ENCODE measurements around the gene ANTKMT. TPM values are rescaled to one million over a fixed set of nuclear protein-coding genes. Genes with fewer than 3 reads are reported as not detected.

ANTKMT gene
- polyA plus RNA-seq, 4 donors: 23.0 to 55.5 (median 38.1) TPM

DNA sequence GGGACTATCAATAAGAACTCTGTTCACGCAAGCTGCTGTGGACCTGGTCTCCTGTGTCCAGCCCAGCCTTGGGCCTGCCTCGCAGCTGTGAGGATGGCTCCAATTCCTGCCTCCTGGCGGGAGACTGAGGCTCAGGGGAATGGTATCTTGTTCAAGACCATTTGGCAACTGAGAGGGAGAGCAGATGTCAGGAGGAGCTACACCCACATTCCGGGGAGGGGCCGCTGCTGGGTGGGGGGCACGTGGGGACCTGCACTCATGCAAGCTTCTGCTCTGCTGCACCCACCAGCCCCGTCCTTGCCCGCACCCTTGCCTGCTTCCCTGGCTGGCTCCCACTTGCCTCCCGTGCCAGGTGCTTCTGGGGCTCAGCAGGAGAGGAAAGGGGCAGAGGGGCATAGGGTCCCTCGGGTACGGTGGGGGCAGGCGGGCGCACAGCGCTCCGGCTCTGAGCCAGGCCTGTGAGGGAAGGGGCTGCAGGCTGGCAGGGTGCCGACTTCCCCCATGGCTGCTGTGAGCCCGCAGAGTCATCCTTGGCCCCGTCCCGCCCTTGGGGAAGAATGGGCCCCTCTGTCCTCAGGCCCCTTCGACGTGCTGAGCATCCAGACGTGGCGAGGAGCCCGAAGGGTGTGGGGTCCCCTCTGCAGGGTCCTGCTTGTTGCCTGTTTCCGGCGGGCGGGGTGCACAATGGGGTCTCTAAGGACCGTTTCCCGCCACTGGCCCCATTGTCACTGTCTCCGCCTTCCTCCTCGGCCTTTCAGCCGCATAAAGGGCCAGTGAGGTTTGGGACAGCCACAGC lies 3.3 kb upstream of the ANTKMT start:
- WGBS, 3 donors: 66 to 75% (median 72%) methylated on average over 24 to 32 of the region's 32 CpGs
- Histone ChIP-seq H3K27me3 (ENCODE audit: control insufficient read depth in 3 of 3, insufficient read depth in 3 of 3, low read length in 3 of 3) (peaks cover 0 to 27% (median 3%) of the 10 kb centered on the region in 3 donors), H3K36me3 (ENCODE audit: control insufficient read depth in 3 of 3, insufficient read depth in 2 of 3, low read depth in 1 of 3, low read length in 3 of 3) (peaks cover 0 to 10% (median 0%) of the 10 kb centered on the region in 3 donors), H3K9me3 (ENCODE audit: control insufficient read depth in 2 of 2, insufficient read depth in 1 of 2, low read depth in 1 of 2, low read length in 1 of 2) (peaks cover 3 to 8% of the 10 kb centered on the region in 2 donors), H3K4me1 (ENCODE audit: control insufficient read depth in 3 of 3, insufficient read depth in 2 of 3, low read depth in 1 of 3, low read length in 2 of 3) (peaks cover 9 to 38% (median 12%) of the 10 kb centered on the region in 3 donors), H3K4me3 (ENCODE audit: low read depth in 1 of 3, low read length in 3 of 3) (no peak overlapping the region), H3K27ac (ENCODE audit: low read depth in 1 of 3, low read length in 2 of 3) (no peak overlapping the region)
- DNase-seq (no peak), FAIRE-seq (no peak)

DNA sequence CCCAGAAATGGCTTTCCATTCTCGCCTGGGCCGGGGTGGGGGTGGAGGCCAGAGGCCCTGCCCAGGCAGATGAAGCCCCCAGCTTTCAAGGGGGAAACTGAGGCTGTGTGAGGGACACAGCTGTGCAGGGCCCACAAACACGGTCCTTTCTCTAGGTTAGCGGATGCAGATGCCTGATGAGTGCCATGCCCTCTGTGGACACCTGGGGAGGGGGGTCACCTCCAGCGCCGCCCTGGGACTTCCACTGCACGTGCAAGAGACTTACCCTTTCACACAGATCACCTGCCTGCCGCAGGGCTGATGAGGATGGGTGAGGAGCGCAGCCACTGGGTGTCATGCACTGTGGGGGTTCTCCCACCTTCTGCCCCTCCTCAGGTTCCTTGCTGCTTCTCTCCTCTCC lies 2.6 kb upstream of the ANTKMT start:
- Histone ChIP-seq H3K27ac (ENCODE audit: low read depth in 1 of 3, low read length in 2 of 3) (no peak overlapping the region), H3K4me3 (ENCODE audit: low read depth in 1 of 3, low read length in 3 of 3) (no peak overlapping the region), H3K27me3 (ENCODE audit: control insufficient read depth in 3 of 3, insufficient read depth in 3 of 3, low read length in 3 of 3) (peaks cover 0 to 27% (median 3%) of the 10 kb centered on the region in 3 donors), H3K4me1 (ENCODE audit: control insufficient read depth in 3 of 3, insufficient read depth in 2 of 3, low read depth in 1 of 3, low read length in 2 of 3) (peaks cover 9 to 38% (median 12%) of the 10 kb centered on the region in 3 donors), H3K36me3 (ENCODE audit: control insufficient read depth in 3 of 3, insufficient read depth in 2 of 3, low read depth in 1 of 3, low read length in 3 of 3) (peaks cover 0 to 18% (median 0%) of the 10 kb centered on the region in 3 donors), H3K9me3 (ENCODE audit: control insufficient read depth in 2 of 2, insufficient read depth in 1 of 2, low read depth in 1 of 2, low read length in 1 of 2) (peaks cover 3 to 8% of the 10 kb centered on the region in 2 donors)
- FAIRE-seq (no peak), DNase-seq (no peak)
- 75 to 91% (median 77%) methylated on average over 9 of the region's 9 CpGs for WGBS, 3 donors

DNA sequence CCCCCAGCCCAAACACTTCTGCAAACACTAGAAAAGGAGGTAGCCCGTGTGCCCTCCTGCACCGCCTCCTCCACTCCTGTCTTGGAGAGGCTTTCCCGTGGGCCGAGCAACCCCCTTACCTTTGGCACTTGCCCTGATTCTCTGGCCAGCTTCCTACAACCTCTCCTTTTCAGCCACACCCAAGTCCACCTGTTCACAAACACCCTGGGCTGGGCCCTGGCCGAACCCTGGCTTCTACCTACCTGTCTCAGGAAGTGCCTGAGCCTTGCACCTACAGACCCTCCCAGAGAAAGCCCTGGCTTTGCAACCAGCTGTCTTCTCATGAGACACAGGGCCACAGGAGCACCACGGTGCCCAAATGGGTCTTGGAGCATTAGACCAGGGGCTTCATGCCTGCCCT lies 2.0 kb upstream of the ANTKMT start:
- H3K9me3 ChIP-seq (ENCODE audit: control insufficient read depth in 2 of 2, insufficient read depth in 1 of 2, low read depth in 1 of 2, low read length in 1 of 2): peaks cover 3 to 8% of the 10 kb centered on the region in 2 donors
- peak in 1 of 2 donors; percentile 63 for DNase-seq

DNA sequence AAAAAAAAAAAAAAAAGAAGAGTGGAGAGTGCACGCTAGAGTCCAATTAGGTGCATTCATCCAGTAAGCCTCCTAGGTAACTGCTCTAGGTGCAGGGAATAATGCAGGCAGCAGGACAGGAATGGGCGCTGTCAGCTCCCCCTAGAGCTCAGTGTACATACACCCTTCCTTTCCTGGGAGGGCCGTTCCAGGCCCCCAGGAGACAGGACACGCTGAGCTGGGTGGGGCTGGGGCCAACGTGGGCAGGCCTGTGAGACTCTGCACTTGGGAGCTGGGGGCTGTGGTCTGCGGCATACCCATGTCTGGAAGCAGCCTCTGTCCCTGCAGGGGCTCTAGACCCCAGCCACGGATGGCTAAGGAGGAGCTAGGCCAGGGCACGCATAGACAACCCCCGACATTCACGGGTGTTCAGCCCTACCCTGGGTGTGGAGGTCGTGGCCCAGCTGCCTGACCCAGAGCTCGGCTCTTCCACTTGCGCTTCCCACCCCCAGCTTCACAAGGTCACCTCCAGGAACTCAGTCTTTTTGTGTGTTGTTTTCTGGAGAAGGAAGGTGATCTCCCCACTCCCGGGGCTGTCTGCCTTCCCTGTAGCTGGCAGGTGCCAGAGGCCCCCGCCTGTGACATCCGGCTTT lies 1.0 kb upstream of the ANTKMT start:
- Histone ChIP-seq H3K4me3 (ENCODE audit: low read depth in 1 of 3, low read length in 3 of 3) (peak overlapping the region in 2 of 3 donors; percentile 62 to 63), H3K27ac (ENCODE audit: low read depth in 1 of 3, low read length in 2 of 3) (peak overlapping the region in 2 of 3 donors; percentile 41 to 77), H3K9me3 (ENCODE audit: control insufficient read depth in 2 of 2, insufficient read depth in 1 of 2, low read depth in 1 of 2, low read length in 1 of 2) (peaks cover 3 to 8% of the 10 kb centered on the region in 2 donors), H3K27me3 (ENCODE audit: control insufficient read depth in 3 of 3, insufficient read depth in 3 of 3, low read length in 3 of 3) (peaks cover 0 to 14% (median 2%) of the 10 kb centered on the region in 3 donors), H3K4me1 (ENCODE audit: control insufficient read depth in 3 of 3, insufficient read depth in 2 of 3, low read depth in 1 of 3, low read length in 2 of 3) (peaks cover 6 to 33% (median 12%) of the 10 kb centered on the region in 3 donors), H3K36me3 (ENCODE audit: control insufficient read depth in 3 of 3, insufficient read depth in 2 of 3, low read depth in 1 of 3, low read length in 3 of 3) (peaks cover 0 to 22% (median 0%) of the 10 kb centered on the region in 3 donors)
- WGBS, 3 donors: 7 to 11% (median 8%) methylated on average over 15 to 16 of the region's 16 CpGs
- DNase-seq: no peak
- FAIRE-seq: no peak

More for the DNA sequence above, 2.0 kb upstream of the ANTKMT start:
- Histone ChIP-seq H3K27ac (ENCODE audit: low read depth in 1 of 3, low read length in 2 of 3) (no peak overlapping the region), H3K27me3 (ENCODE audit: control insufficient read depth in 3 of 3, insufficient read depth in 3 of 3, low read length in 3 of 3) (peaks cover 0 to 22% (median 3%) of the 10 kb centered on the region in 3 donors), H3K4me1 (ENCODE audit: control insufficient read depth in 3 of 3, insufficient read depth in 2 of 3, low read depth in 1 of 3, low read length in 2 of 3) (peaks cover 9 to 38% (median 12%) of the 10 kb centered on the region in 3 donors), H3K36me3 (ENCODE audit: control insufficient read depth in 3 of 3, insufficient read depth in 2 of 3, low read depth in 1 of 3, low read length in 3 of 3) (peaks cover 0 to 22% (median 0%) of the 10 kb centered on the region in 3 donors), H3K4me3 (ENCODE audit: low read depth in 1 of 3, low read length in 3 of 3) (no peak overlapping the region)
- no peak for FAIRE-seq
- 26 to 65% (median 42%) methylated on average over 6 of the region's 6 CpGs for WGBS, 3 donors

DNA sequence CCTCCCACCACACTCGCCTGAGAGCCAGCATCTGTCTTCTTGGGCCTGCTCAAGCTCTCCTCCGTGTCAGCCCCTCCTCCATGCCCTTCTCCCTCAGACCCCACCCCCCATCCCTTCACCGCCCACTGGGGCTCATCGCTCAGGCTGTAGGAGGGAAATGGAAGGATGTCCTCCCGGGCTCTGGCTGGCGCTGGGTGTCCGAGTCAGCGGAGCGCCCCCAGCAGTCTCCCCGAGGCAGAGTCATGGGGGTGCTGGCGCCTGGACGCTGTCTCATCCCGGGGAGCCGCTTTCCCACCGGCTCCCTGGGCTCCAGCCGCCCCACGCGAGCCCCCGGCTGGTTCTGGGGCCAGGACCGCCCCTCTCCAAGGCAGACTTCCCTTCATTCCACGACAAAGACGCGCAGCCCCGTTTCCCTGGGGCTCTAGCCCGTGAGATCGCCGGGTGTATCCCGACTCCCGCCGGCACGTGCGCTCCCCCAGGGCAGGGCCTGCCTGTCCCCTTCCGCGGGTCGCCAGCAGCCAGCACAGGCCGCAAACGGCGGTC lies 428 bp upstream of the ANTKMT start:
- Histone ChIP-seq H3K27me3 (ENCODE audit: control insufficient read depth in 3 of 3, insufficient read depth in 3 of 3, low read length in 3 of 3) (peaks cover 0 to 15% (median 5%) of the 10 kb centered on the region in 3 donors), H3K4me3 (ENCODE audit: low read depth in 1 of 3, low read length in 3 of 3) (peak overlapping the region; percentile 31 to 63 (median 62)), H3K27ac (ENCODE audit: low read depth in 1 of 3, low read length in 2 of 3) (peak overlapping the region; percentile 74 to 78 (median 77)), H3K4me1 (ENCODE audit: control insufficient read depth in 3 of 3, insufficient read depth in 2 of 3, low read depth in 1 of 3, low read length in 2 of 3) (peaks cover 6 to 33% (median 12%) of the 10 kb centered on the region in 3 donors), H3K36me3 (ENCODE audit: control insufficient read depth in 3 of 3, insufficient read depth in 2 of 3, low read depth in 1 of 3, low read length in 3 of 3) (peaks cover 0 to 22% (median 0%) of the 10 kb centered on the region in 3 donors), H3K9me3 (ENCODE audit: control insufficient read depth in 2 of 2, insufficient read depth in 1 of 2, low read depth in 1 of 2, low read length in 1 of 2) (peaks cover 3 to 8% of the 10 kb centered on the region in 2 donors)
- 0 to 1% (median 0%) methylated on average over 31 to 38 of the region's 38 CpGs for WGBS, 3 donors
- no peak for FAIRE-seq
- peak in 1 of 2 donors; percentile 60 for DNase-seq

DNA sequence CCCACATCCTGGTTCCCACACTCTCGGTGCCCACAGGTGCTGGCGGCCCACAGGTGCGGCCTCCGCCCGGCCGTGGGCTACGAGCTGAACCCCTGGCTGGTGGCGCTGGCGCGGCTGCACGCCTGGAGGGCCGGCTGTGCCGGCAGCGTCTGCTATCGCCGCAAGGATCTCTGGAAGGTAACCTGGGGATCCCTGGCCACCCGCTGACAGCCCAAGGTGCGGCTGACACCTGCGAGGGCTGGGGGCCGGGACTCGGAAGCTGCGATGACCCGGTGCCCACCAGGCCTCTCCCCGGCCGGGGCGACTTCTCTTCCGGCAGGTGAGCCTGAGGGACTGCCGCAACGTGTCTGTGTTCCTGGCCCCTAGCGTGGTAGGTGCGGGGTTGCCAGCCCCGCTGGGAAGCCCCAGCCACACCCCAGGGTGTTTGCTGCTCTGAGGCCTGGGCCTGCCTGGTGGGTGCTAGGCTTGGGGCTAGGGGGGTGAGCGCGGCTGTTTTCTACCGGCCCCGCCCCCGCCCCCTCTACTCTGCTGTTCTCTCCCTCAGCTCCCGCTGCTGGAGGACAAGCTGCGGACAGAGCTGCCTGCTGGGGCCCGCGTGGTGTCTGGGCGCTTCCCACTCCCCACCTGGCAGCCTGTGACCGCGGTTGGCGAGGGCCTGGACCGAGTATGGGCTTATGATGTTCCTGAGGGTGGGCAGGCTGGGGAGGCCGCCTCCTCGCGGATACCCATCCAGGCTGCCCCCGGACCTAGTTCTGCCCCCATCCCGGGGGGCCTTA lies 1.0 kb downstream of the ANTKMT start:
- peaks cover 3 to 8% of the 10 kb centered on the region in 2 donors for H3K9me3 ChIP-seq (ENCODE audit: control insufficient read depth in 2 of 2, insufficient read depth in 1 of 2, low read depth in 1 of 2, low read length in 1 of 2)
- 82 to 89% (median 82%) methylated on average over 41 to 51 of the region's 51 CpGs for WGBS, 3 donors
- H3K4me3 ChIP-seq (ENCODE audit: low read depth in 1 of 3, low read length in 3 of 3): peak overlapping the region in 1 of 3 donors; percentile 62
- peaks cover 0 to 15% (median 8%) of the 10 kb centered on the region in 3 donors for H3K27me3 ChIP-seq (ENCODE audit: control insufficient read depth in 3 of 3, insufficient read depth in 3 of 3, low read length in 3 of 3)
- DNase-seq (no peak), FAIRE-seq (no peak)
- peak overlapping the region; percentile 42 to 78 (median 50) for H3K27ac ChIP-seq (ENCODE audit: low read depth in 1 of 3, low read length in 2 of 3)
- H3K36me3 ChIP-seq (ENCODE audit: control insufficient read depth in 3 of 3, insufficient read depth in 2 of 3, low read depth in 1 of 3, low read length in 3 of 3): peaks cover 0 to 22% (median 0%) of the 10 kb centered on the region in 3 donors
- peaks cover 6 to 31% (median 12%) of the 10 kb centered on the region in 3 donors for H3K4me1 ChIP-seq (ENCODE audit: control insufficient read depth in 3 of 3, insufficient read depth in 2 of 3, low read depth in 1 of 3, low read length in 2 of 3)

DNA sequence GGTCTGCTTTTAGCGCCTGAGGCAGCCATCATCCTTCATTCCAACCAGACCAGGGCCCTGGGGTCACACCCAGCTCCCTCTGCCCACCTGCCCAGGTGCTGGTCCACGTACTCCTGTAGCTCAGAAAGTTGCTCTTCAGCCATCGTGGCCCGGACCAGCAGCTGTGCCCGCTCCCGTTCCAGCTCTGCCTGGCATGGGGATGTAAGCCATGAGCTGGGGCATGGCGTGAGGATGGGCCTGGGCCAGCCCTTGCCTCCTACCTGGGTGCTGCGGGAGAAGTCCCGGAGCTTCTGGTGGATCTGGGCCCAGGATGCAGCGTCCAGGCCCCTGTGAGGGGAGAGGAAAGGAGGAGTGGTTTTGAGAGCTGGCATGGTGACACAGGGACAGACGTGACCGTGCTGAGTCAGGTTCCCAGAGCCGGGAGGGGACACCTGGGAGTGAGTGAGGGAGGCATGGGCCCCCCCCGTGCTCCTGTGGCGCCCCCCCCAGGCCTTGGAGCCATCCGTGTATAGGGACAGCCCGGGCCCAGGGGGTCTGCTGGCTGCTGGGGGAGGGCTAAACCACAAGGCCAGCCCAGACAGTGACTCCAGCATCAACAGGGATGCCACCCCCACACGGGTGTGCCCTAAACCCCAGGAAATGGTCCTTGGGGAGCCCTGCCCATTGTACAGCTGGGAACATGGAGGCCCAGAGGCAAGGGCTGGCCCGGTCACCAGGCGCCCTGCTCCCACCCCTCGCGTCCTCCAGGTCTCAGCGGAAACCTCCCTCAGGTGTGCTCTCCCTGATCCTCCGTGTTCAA lies 2.1 kb downstream of the ANTKMT start:
- peaks cover 0 to 22% (median 0%) of the 10 kb centered on the region in 3 donors for H3K36me3 ChIP-seq (ENCODE audit: control insufficient read depth in 3 of 3, insufficient read depth in 2 of 3, low read depth in 1 of 3, low read length in 3 of 3)
- FAIRE-seq (no peak), DNase-seq (no peak)
- peaks cover 0 to 19% (median 10%) of the 10 kb centered on the region in 3 donors for H3K27me3 ChIP-seq (ENCODE audit: control insufficient read depth in 3 of 3, insufficient read depth in 3 of 3, low read length in 3 of 3)
- WGBS, 3 donors: 86 to 90% (median 89%) methylated on average over 21 to 24 of the region's 24 CpGs
- H3K4me3 ChIP-seq (ENCODE audit: low read depth in 1 of 3, low read length in 3 of 3): no peak overlapping the region
- H3K27ac ChIP-seq (ENCODE audit: low read depth in 1 of 3, low read length in 2 of 3): no peak overlapping the region
- peaks cover 3 to 8% of the 10 kb centered on the region in 2 donors for H3K9me3 ChIP-seq (ENCODE audit: control insufficient read depth in 2 of 2, insufficient read depth in 1 of 2, low read depth in 1 of 2, low read length in 1 of 2)
- peaks cover 6 to 39% (median 12%) of the 10 kb centered on the region in 3 donors for H3K4me1 ChIP-seq (ENCODE audit: control insufficient read depth in 3 of 3, insufficient read depth in 2 of 3, low read depth in 1 of 3, low read length in 2 of 3)
